ENCODE measurements around the gene SLC6A18.

The SLC6A18 gene

GRCh38 chr5:1180096-1180495 is 45.1 kb upstream of the SLC6A18 start:
- no peak overlapping the region for H3K4me3 ChIP-seq (ENCODE audit: control insufficient read depth, low read depth, low read length)
- DNase-seq (ENCODE audit: low read depth), result no peak
- TF ChIP-seq CTCF (IDR thresholded peaks at IDR 0.05; ENCODE audit: control insufficient read depth, insufficient read depth, low read depth, low read length, missing control alignments), result no peak

GRCh38 chr5:1180841-1181271 is 44.3 kb upstream of the SLC6A18 start:
- no peak for DNase-seq (ENCODE audit: low read depth)
- no peak for TF ChIP-seq CTCF (IDR thresholded peaks at IDR 0.05; ENCODE audit: control insufficient read depth, insufficient read depth, low read depth, low read length, missing control alignments)
- no peak overlapping the region for H3K4me3 ChIP-seq (ENCODE audit: control insufficient read depth, low read depth, low read length)

GRCh38 chr5:1181451-1182359 is 43.5 kb upstream of the SLC6A18 start:
- no peak overlapping the region for H3K4me3 ChIP-seq (ENCODE audit: control insufficient read depth, low read depth, low read length)
- no peak for DNase-seq (ENCODE audit: low read depth)
- TF ChIP-seq CTCF (IDR thresholded peaks at IDR 0.05; ENCODE audit: control insufficient read depth, insufficient read depth, low read depth, low read length, missing control alignments), result no peak

GRCh38 chr5:1182360-1182632 is 42.9 kb upstream of the SLC6A18 start:
- no peak overlapping the region for H3K4me3 ChIP-seq (ENCODE audit: control insufficient read depth, low read depth, low read length)
- DNase-seq (ENCODE audit: low read depth), result no peak
- TF ChIP-seq CTCF (IDR thresholded peaks at IDR 0.05; ENCODE audit: control insufficient read depth, insufficient read depth, low read depth, low read length, missing control alignments), result no peak

- H3K4me3 ChIP-seq (ENCODE audit: control insufficient read depth, low read depth, low read length), result no peak overlapping the region
- no peak for DNase-seq (ENCODE audit: low read depth)
- no peak for TF ChIP-seq CTCF (IDR thresholded peaks at IDR 0.05; ENCODE audit: control insufficient read depth, insufficient read depth, low read depth, low read length, missing control alignments)
These were observed 42.4 kb upstream of the SLC6A18 start for GRCh38 chr5:1182633-1183423.

- H3K4me3 ChIP-seq (ENCODE audit: control insufficient read depth, low read depth, low read length), result no peak overlapping the region
- TF ChIP-seq CTCF (IDR thresholded peaks at IDR 0.05; ENCODE audit: control insufficient read depth, insufficient read depth, low read depth, low read length, missing control alignments), result no peak
- no peak for DNase-seq (ENCODE audit: low read depth)
These were observed 41.6 kb upstream of the SLC6A18 start for GRCh38 chr5:1183424-1184162.
